Dermis microvascular lymphatic vessel endothelial cell (primary cell): ENCODE measurements around the gene MTHFD1L. TPM values are rescaled to one million over a fixed set of nuclear protein-coding genes. Genes with fewer than 3 reads are reported as not detected.

Experiments used
- DNase-seq, 2 donors: peaks; one replicate each; pipeline versions ENCODE4 v3.0.0 to v3.0.0-alpha.2; 2010; ENCODE audit warnings: low read depth in 2 of 2
- total RNA-seq: library from RNA; depleted of rRNA; stranded (reverse); fragments of >200 nt; gene quantifications from 2 replicates; pipeline ENCODE4 v1.2.1, GENCODE V29; 2014

Gene MTHFD1L
- total RNA-seq, 1 donor from 2014 or later = 30.3 TPM

- DNase-seq = no peak
Observed at GRCh38 chr6:151149793-151150192, 284.3 kb downstream of the MTHFD1L start.
